ENCODE measurements around the gene MTURN.

Gene MTURN

GRCh38 chr7:30136743-30137485 lies 2.1 kb downstream of the MTURN start:
- Histone ChIP-seq H3K27ac (ENCODE audit: low read depth, low read length) (no peak overlapping the region), H3K4me1 (ENCODE audit: insufficient read depth, low read length) (0 out of 2 replicates have a peak, but pooled peaks cover 6% of the 10 kb centered on the region), H3K9ac (ENCODE audit: low read depth, low read length) (no peak overlapping the region), H3K36me3 (ENCODE audit: insufficient read depth, low read length) (no peaks in the 10 kb centered on the region), H3K27me3 (ENCODE audit: insufficient read depth, low read length) (peaks cover 38% of the 10 kb centered on the region), H3K4me3 (ENCODE audit: low read length) (peak overlapping the region; percentile 84), H3K9me3 (ENCODE audit: insufficient read depth, low read depth, low read length) (no peaks in the 10 kb centered on the region)
- WGBS, result 81% methylated on average over 6 of the region's 7 CpGs

- H3K4me1 ChIP-seq (ENCODE audit: insufficient read depth, low read length), result no peaks in the 10 kb centered on the region
- 85% methylated on average over 3 of the region's 4 CpGs for WGBS
- no peaks in the 10 kb centered on the region for H3K36me3 ChIP-seq (ENCODE audit: insufficient read depth, low read length)
- H3K27ac ChIP-seq (ENCODE audit: low read depth, low read length), result no peak overlapping the region
- no peaks in the 10 kb centered on the region for H3K9me3 ChIP-seq (ENCODE audit: insufficient read depth, low read depth, low read length)
- H3K27me3 ChIP-seq (ENCODE audit: insufficient read depth, low read length), result peaks cover 27% of the 10 kb centered on the region
- H3K4me3 ChIP-seq (ENCODE audit: low read length), result no peak overlapping the region
- H3K9ac ChIP-seq (ENCODE audit: low read depth, low read length), result no peak overlapping the region
Measured at GRCh38 chr7:30139836-30140384, 5.1 kb downstream of the MTURN start.

- H3K9ac ChIP-seq (ENCODE audit: low read depth, low read length), result no peak overlapping the region
- WGBS, result 92% methylated on average over 3 of the region's 3 CpGs
- no peaks in the 10 kb centered on the region for H3K9me3 ChIP-seq (ENCODE audit: insufficient read depth, low read depth, low read length)
- peaks cover 26% of the 10 kb centered on the region for H3K27me3 ChIP-seq (ENCODE audit: insufficient read depth, low read length)
- H3K4me3 ChIP-seq (ENCODE audit: low read length), result no peak overlapping the region
- H3K27ac ChIP-seq (ENCODE audit: low read depth, low read length), result no peak overlapping the region
- no peaks in the 10 kb centered on the region for H3K36me3 ChIP-seq (ENCODE audit: insufficient read depth, low read length)
- H3K4me1 ChIP-seq (ENCODE audit: insufficient read depth, low read length), result no peaks in the 10 kb centered on the region
Measured at GRCh38 chr7:30140456-30140855, 5.7 kb downstream of the MTURN start.

GRCh38 chr7:30142710-30143109 lies 7.9 kb downstream of the MTURN start:
- H3K4me3 ChIP-seq (ENCODE audit: low read length), result no peak overlapping the region

GRCh38 chr7:30143748-30144251 lies 9.0 kb downstream of the MTURN start:
- Histone ChIP-seq H3K4me3 (ENCODE audit: low read length) (no peak overlapping the region), H3K27ac (ENCODE audit: low read depth, low read length) (no peak overlapping the region), H3K9me3 (ENCODE audit: insufficient read depth, low read depth, low read length) (no peaks in the 10 kb centered on the region), H3K36me3 (ENCODE audit: insufficient read depth, low read length) (no peaks in the 10 kb centered on the region), H3K9ac (ENCODE audit: low read depth, low read length) (no peak overlapping the region), H3K27me3 (ENCODE audit: insufficient read depth, low read length) (no peaks in the 10 kb centered on the region), H3K4me1 (ENCODE audit: insufficient read depth, low read length) (peaks cover 6% of the 10 kb centered on the region)
- WGBS, result 100% methylated on average over 1 of the region's 1 CpG

More at GRCh38 chr7:30142710-30143109, 7.9 kb downstream of the MTURN start:
- H3K27me3 ChIP-seq (ENCODE audit: insufficient read depth, low read length), result peaks cover 3% of the 10 kb centered on the region
- no peak overlapping the region for H3K27ac ChIP-seq (ENCODE audit: low read depth, low read length)
- WGBS, result 94% methylated on average over 9 of the region's 9 CpGs
- H3K9ac ChIP-seq (ENCODE audit: low read depth, low read length), result no peak overlapping the region
- no peaks in the 10 kb centered on the region for H3K36me3 ChIP-seq (ENCODE audit: insufficient read depth, low read length)
- peaks cover 6% of the 10 kb centered on the region; the same call in 1 of the 2 replicates for H3K4me1 ChIP-seq (ENCODE audit: insufficient read depth, low read length)
- H3K9me3 ChIP-seq (ENCODE audit: insufficient read depth, low read depth, low read length), result no peaks in the 10 kb centered on the region

- Histone ChIP-seq H3K27ac (ENCODE audit: low read depth, low read length) (no peak overlapping the region), H3K4me3 (ENCODE audit: low read length) (no peak overlapping the region), H3K9me3 (ENCODE audit: insufficient read depth, low read depth, low read length) (no peaks in the 10 kb centered on the region), H3K27me3 (ENCODE audit: insufficient read depth, low read length) (no peaks in the 10 kb centered on the region), H3K9ac (ENCODE audit: low read depth, low read length) (no peak overlapping the region), H3K4me1 (ENCODE audit: insufficient read depth, low read length) (peaks cover 6% of the 10 kb centered on the region), H3K36me3 (ENCODE audit: insufficient read depth, low read length) (no peaks in the 10 kb centered on the region)
- 90% methylated on average over 5 of the region's 5 CpGs for WGBS
Measured at GRCh38 chr7:30144657-30145306, 10.0 kb downstream of the MTURN start.

- Histone ChIP-seq H3K27me3 (ENCODE audit: insufficient read depth, low read length) (no peaks in the 10 kb centered on the region), H3K9ac (ENCODE audit: low read depth, low read length) (no peak overlapping the region), H3K27ac (ENCODE audit: low read depth, low read length) (no peak overlapping the region), H3K4me1 (ENCODE audit: insufficient read depth, low read length) (peaks cover 6% of the 10 kb centered on the region), H3K9me3 (ENCODE audit: insufficient read depth, low read depth, low read length) (no peaks in the 10 kb centered on the region), H3K36me3 (ENCODE audit: insufficient read depth, low read length) (no peaks in the 10 kb centered on the region), H3K4me3 (ENCODE audit: low read length) (no peak overlapping the region)
- WGBS, result 95% methylated on average over 6 of the region's 6 CpGs
Measured at GRCh38 chr7:30145426-30145970, 10.7 kb downstream of the MTURN start.

- Histone ChIP-seq H3K4me1 (ENCODE audit: insufficient read depth, low read length) (peaks cover 6% of the 10 kb centered on the region), H3K36me3 (ENCODE audit: insufficient read depth, low read length) (no peaks in the 10 kb centered on the region), H3K27me3 (ENCODE audit: insufficient read depth, low read length) (no peaks in the 10 kb centered on the region), H3K9me3 (ENCODE audit: insufficient read depth, low read depth, low read length) (no peaks in the 10 kb centered on the region), H3K4me3 (ENCODE audit: low read length) (no peak overlapping the region), H3K27ac (ENCODE audit: low read depth, low read length) (no peak overlapping the region), H3K9ac (ENCODE audit: low read depth, low read length) (no peak overlapping the region)
- WGBS, result 68% methylated on average over 13 of the region's 13 CpGs
Measured at GRCh38 chr7:30146127-30146612, 11.4 kb downstream of the MTURN start.

- Histone ChIP-seq H3K9ac (ENCODE audit: low read depth, low read length) (no peak overlapping the region), H3K4me3 (ENCODE audit: low read length) (no peak overlapping the region), H3K9me3 (ENCODE audit: insufficient read depth, low read depth, low read length) (no peaks in the 10 kb centered on the region), H3K27ac (ENCODE audit: low read depth, low read length) (no peak overlapping the region), H3K36me3 (ENCODE audit: insufficient read depth, low read length) (no peaks in the 10 kb centered on the region), H3K27me3 (ENCODE audit: insufficient read depth, low read length) (no peaks in the 10 kb centered on the region), H3K4me1 (ENCODE audit: insufficient read depth, low read length) (peaks cover 6% of the 10 kb centered on the region)
- WGBS, result 78% methylated on average over 4 of the region's 4 CpGs
Measured at GRCh38 chr7:30147223-30147622, 12.4 kb downstream of the MTURN start.

GRCh38 chr7:30147785-30148184 lies 13.0 kb downstream of the MTURN start:
- H3K4me1 ChIP-seq (ENCODE audit: insufficient read depth, low read length), result peaks cover 6% of the 10 kb centered on the region
- no peak overlapping the region for H3K4me3 ChIP-seq (ENCODE audit: low read length)
- H3K9ac ChIP-seq (ENCODE audit: low read depth, low read length), result no peak overlapping the region
- H3K36me3 ChIP-seq (ENCODE audit: insufficient read depth, low read length), result no peaks in the 10 kb centered on the region
- 89% methylated on average over 2 of the region's 2 CpGs for WGBS
- H3K9me3 ChIP-seq (ENCODE audit: insufficient read depth, low read depth, low read length), result no peaks in the 10 kb centered on the region
- H3K27ac ChIP-seq (ENCODE audit: low read depth, low read length), result no peak overlapping the region
- no peaks in the 10 kb centered on the region for H3K27me3 ChIP-seq (ENCODE audit: insufficient read depth, low read length)

- Histone ChIP-seq H3K4me3 (ENCODE audit: low read length) (no peak overlapping the region), H3K4me1 (ENCODE audit: insufficient read depth, low read length) (peaks cover 6% of the 10 kb centered on the region), H3K9ac (ENCODE audit: low read depth, low read length) (no peak overlapping the region), H3K9me3 (ENCODE audit: insufficient read depth, low read depth, low read length) (no peaks in the 10 kb centered on the region), H3K36me3 (ENCODE audit: insufficient read depth, low read length) (no peaks in the 10 kb centered on the region), H3K27ac (ENCODE audit: low read depth, low read length) (no peak overlapping the region), H3K27me3 (ENCODE audit: insufficient read depth, low read length) (no peaks in the 10 kb centered on the region)
- 96% methylated on average over 5 of the region's 5 CpGs for WGBS
Measured at GRCh38 chr7:30148426-30148825, 13.6 kb downstream of the MTURN start.

Measured in HUES64 (cell line).